Calu3 (cell line): Measurements from ENCODE around the gene HS3ST4. TPM values are rescaled to one million over a fixed set of nuclear protein-coding genes. Genes with fewer than 3 reads are reported as not detected.

Experiments
- BruUV-seq: library from RNA; stranded (reverse); fragments of 400-500 nt; replicated peaks from 2 replicates; lab custom pipeline; 2021; lab: Mats Ljungman, UMichigan
- CTCF ChIA-PET: fragments of 300-600 bp; sonication (Branson Sonifier 250); formaldehyde crosslinking; loops from one replicate; lab custom pipeline; 2022; ENCODE audit warnings: antibody characterized with exemption; lab: Charles Lee
- DNase-seq: peaks from one replicate; pipeline ENCODE4 v3.0.0; 2022
- H3K27ac Mint-ChIP-seq: one replicate; pipeline ENCODE4 v1.8.0; 2022; ENCODE audit warnings: mixed read lengths; ENCODE audit not compliant: unreplicated experiment
- H3K27me3 Mint-ChIP-seq: one replicate; pipeline ENCODE4 v1.8.0; 2022; ENCODE audit warnings: mixed read lengths; ENCODE audit not compliant: unreplicated experiment
- H3K36me3 Mint-ChIP-seq: one replicate; pipeline ENCODE4 v1.8.0; 2022; ENCODE audit warnings: mild to moderate bottlenecking, moderate library complexity, mixed read lengths; ENCODE audit not compliant: insufficient read depth, unreplicated experiment
- H3K4me1 Mint-ChIP-seq: one replicate; pipeline ENCODE4 v1.8.0; 2022; ENCODE audit warnings: mild to moderate bottlenecking, low read depth, mixed read lengths; ENCODE audit not compliant: unreplicated experiment
- H3K4me3 Mint-ChIP-seq: one replicate; pipeline ENCODE4 v1.8.0; 2022; ENCODE audit warnings: mild to moderate bottlenecking, low read depth, moderate library complexity, mixed read lengths; ENCODE audit not compliant: unreplicated experiment
- H3K9me3 Mint-ChIP-seq: one replicate; pipeline ENCODE4 v1.8.0; 2022; ENCODE audit warnings: low read depth, mixed read lengths; ENCODE audit not compliant: unreplicated experiment
- intact Hi-C: fragments of 100-400 bp; cut with micrococcal nuclease; formaldehyde crosslinking; loops from one replicate; pipeline ENCODE4 v1.10.0; 2022; ENCODE audit not compliant: unreplicated experiment
- total RNA-seq: library from RNA; stranded (reverse); gene quantifications from 2 replicates; pipeline ENCODE4 v1.2.3, GENCODE V29; 2022
- TF ChIP-seq, protein P1 (sequence below): fragments of 200-600 bp; IDR thresholded peaks from one replicate; pipeline ENCODE4 v1.8.0; 2022; ENCODE audit warnings: antibody characterized with exemption; ENCODE audit not compliant: unreplicated experiment

The HS3ST4 gene
- total RNA-seq, 1 experiment from 2014 or later: not detected

DNA sequence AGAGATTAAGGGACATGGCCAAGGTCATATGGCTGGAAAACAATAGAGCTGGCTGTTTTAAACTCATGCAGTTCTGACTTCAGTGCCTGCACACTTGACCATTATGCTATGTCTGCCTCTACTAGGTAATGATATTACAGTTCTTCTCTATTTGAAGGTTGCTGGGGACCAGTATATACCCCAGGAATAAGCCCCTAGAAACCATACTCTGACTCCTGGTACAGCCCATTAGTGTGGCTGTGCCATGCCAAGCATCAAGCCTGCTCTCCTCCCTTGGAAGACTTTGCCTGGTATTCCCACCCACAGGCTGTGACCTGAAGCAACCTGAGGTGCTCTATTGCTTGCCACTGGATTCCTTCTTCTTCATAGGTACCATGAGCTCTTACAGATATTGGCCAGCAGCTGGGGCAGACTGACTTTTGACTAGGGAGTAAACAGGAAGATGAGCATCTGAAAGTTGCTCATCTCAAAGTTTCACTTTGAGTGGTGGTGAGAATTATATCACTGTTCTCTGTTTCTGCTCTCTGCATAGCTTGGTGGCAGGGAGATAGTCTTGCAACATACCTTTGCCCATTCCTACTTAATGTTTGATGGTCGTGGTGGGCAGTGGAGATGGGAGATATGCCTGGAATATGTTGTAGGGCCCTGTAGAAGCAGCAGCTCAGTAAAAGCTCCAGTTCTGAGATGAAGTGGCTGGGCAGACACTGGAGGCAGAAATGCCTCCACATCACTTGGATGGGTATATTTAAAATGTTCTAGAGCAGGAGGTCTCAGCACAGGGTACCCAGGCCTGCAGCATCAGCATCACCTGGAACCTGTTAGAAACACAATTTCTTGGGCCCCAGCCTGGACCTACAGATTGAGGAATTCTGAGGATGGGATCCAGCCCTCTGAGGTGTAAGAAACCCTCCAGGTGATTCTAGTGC, 274.7 kb downstream of the HS3ST4 start:
- TF ChIP-seq, protein P1, sequence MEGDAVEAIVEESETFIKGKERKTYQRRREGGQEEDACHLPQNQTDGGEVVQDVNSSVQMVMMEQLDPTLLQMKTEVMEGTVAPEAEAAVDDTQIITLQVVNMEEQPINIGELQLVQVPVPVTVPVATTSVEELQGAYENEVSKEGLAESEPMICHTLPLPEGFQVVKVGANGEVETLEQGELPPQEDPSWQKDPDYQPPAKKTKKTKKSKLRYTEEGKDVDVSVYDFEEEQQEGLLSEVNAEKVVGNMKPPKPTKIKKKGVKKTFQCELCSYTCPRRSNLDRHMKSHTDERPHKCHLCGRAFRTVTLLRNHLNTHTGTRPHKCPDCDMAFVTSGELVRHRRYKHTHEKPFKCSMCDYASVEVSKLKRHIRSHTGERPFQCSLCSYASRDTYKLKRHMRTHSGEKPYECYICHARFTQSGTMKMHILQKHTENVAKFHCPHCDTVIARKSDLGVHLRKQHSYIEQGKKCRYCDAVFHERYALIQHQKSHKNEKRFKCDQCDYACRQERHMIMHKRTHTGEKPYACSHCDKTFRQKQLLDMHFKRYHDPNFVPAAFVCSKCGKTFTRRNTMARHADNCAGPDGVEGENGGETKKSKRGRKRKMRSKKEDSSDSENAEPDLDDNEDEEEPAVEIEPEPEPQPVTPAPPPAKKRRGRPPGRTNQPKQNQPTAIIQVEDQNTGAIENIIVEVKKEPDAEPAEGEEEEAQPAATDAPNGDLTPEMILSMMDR: no peak
- no peaks in the 10 kb centered on the region for H3K27me3 Mint-ChIP-seq
- peaks cover 12% of the 10 kb centered on the region for H3K9me3 Mint-ChIP-seq
- intact Hi-C loops: no loop called here
- DNase-seq: no peak
- no TSS peak for BruUV-seq
- no peak overlapping the region for H3K27ac Mint-ChIP-seq
- no peak overlapping the region for H3K4me3 Mint-ChIP-seq
- H3K4me1 Mint-ChIP-seq: no peaks in the 10 kb centered on the region
- H3K36me3 Mint-ChIP-seq: no peaks in the 10 kb centered on the region
- CTCF ChIA-PET: no interaction called here

DNA sequence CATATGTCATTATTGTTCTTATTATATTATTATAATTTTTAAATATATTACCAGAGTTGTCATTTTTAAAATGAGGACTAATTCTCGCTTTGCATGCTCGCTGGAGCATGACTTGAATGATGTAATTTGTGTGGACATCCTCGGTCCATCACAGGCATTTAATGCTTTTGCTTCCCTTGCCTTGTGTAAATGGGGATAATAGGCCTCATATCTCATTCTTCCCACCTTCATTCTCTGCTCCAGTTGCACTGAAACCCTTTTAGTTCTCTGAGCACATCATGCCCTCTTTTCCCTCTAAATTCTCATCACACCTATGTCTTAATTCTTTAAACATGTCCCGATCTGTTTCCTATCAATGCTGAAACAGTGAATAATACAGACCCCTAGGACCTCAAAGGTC, 285.4 kb downstream of the HS3ST4 start:
- no peaks in the 10 kb centered on the region for H3K36me3 Mint-ChIP-seq
- CTCF ChIA-PET: no interaction called here
- TF ChIP-seq, protein P1: no peak
- H3K27ac Mint-ChIP-seq: no peak overlapping the region
- H3K4me1 Mint-ChIP-seq: no peaks in the 10 kb centered on the region
- peaks cover 19% of the 10 kb centered on the region for H3K9me3 Mint-ChIP-seq
- BruUV-seq: no TSS peak
- intact Hi-C loops: no loop called here
- H3K4me3 Mint-ChIP-seq: no peak overlapping the region
- no peaks in the 10 kb centered on the region for H3K27me3 Mint-ChIP-seq
- DNase-seq: no peak

DNA sequence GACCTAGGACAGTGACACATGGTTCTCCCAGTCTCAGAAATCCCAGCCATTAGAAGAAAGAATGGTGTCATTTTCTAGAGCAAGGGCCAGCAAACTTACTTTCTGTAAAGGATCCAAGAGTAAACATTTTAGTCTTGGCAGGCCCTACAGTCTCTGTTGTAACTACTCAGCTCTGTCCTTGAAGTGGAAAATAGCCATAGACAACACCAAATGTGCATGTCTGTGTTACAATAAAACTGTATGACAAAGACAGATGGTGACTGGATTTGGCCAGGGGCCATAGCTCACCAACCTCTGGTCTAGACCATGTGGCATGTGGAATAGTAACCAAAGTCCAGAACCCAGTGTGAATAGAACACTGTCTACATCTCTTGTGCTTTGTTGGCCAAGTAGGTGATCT, 286.5 kb downstream of the HS3ST4 start:
- Mint-ChIP-seq H3K27ac (no peak overlapping the region), H3K9me3 (peaks cover 19% of the 10 kb centered on the region), H3K36me3 (no peaks in the 10 kb centered on the region), H3K27me3 (no peaks in the 10 kb centered on the region), H3K4me1 (no peaks in the 10 kb centered on the region), H3K4me3 (no peak overlapping the region)
- CTCF ChIA-PET: no interaction called here
- no TSS peak for BruUV-seq
- intact Hi-C loops: no loop called here
- TF ChIP-seq, protein P1: no peak
- no peak for DNase-seq

- TF ChIP-seq, protein P1: no peak
- H3K27ac Mint-ChIP-seq: no peak overlapping the region
- intact Hi-C loops: no loop called here
- no peak overlapping the region for H3K4me3 Mint-ChIP-seq
- no peaks in the 10 kb centered on the region for H3K36me3 Mint-ChIP-seq
- H3K27me3 Mint-ChIP-seq: no peaks in the 10 kb centered on the region
- BruUV-seq: no TSS peak
- no peaks in the 10 kb centered on the region for H3K4me1 Mint-ChIP-seq
- CTCF ChIA-PET: no interaction called here
- no peak for DNase-seq
- peaks cover 25% of the 10 kb centered on the region for H3K9me3 Mint-ChIP-seq
Observed at GRCh38 chr16:25988084-25988483, 296.3 kb downstream of the HS3ST4 start.
